Measurements from ENCODE around the gene NUDT3.
"Not testable (repeated sequence)": the region's sequence is repeated elsewhere in the genome, so short reads cannot be mapped to it uniquely, and the experiment has no call there.

The NUDT3 gene

GRCh38 chr6:34267746-34268145, 124.7 kb downstream of the NUDT3 start:
- Histone ChIP-seq H3K9me3 (ENCODE audit: low read length) (peaks cover 7% of the 10 kb centered on the region; the same call in 1 of the 2 replicates), H4K20me1 (ENCODE audit: insufficient read depth, low read length) (no peaks in the 10 kb centered on the region), H3K36me3 (ENCODE audit: insufficient read depth, low read length) (no peaks in the 10 kb centered on the region), H3K4me3 (ENCODE audit: low read depth, low read length, poor library complexity, severe bottlenecking) (no peak overlapping the region), H3K4me2 (ENCODE audit: low read length) (no peak overlapping the region), H3K27me3 (ENCODE audit: insufficient read depth, low read length) (no peaks in the 10 kb centered on the region), H3K9me2 (ENCODE audit: low read depth, low read length) (no peaks in the 10 kb centered on the region), H3F3A (ENCODE audit: insufficient read depth, low read length) (no peaks in the 10 kb centered on the region), H3K79me2 (ENCODE audit: insufficient read depth, low read length) (no peaks in the 10 kb centered on the region), H3K9ac (ENCODE audit: low read length) (no peak overlapping the region), H3K27ac (ENCODE audit: low read depth, low read length, poor library complexity, severe bottlenecking) (no peak overlapping the region), H3K4me1 (ENCODE audit: insufficient read depth, low read length, severe bottlenecking) (no peaks in the 10 kb centered on the region), H2AFZ (ENCODE audit: low read length) (no peak overlapping the region)
- no peak for TF ChIP-seq EZH2 (IDR thresholded peaks at IDR 0.05; ENCODE audit: borderline replicate concordance, low read length)
- TF ChIP-seq, protein P1, sequence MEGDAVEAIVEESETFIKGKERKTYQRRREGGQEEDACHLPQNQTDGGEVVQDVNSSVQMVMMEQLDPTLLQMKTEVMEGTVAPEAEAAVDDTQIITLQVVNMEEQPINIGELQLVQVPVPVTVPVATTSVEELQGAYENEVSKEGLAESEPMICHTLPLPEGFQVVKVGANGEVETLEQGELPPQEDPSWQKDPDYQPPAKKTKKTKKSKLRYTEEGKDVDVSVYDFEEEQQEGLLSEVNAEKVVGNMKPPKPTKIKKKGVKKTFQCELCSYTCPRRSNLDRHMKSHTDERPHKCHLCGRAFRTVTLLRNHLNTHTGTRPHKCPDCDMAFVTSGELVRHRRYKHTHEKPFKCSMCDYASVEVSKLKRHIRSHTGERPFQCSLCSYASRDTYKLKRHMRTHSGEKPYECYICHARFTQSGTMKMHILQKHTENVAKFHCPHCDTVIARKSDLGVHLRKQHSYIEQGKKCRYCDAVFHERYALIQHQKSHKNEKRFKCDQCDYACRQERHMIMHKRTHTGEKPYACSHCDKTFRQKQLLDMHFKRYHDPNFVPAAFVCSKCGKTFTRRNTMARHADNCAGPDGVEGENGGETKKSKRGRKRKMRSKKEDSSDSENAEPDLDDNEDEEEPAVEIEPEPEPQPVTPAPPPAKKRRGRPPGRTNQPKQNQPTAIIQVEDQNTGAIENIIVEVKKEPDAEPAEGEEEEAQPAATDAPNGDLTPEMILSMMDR (IDR thresholded peaks at IDR 0.05; ENCODE audit: low read length), result no peak

GRCh38 chr6:34263484-34263883, 129.0 kb downstream of the NUDT3 start:
- H3K9me2 ChIP-seq (ENCODE audit: low read depth, low read length); H3K4me3 ChIP-seq (ENCODE audit: low read depth, low read length, poor library complexity, severe bottlenecking); H3K36me3 ChIP-seq (ENCODE audit: insufficient read depth, low read length); H3K27ac ChIP-seq (ENCODE audit: low read depth, low read length, poor library complexity, severe bottlenecking); H3K4me2 ChIP-seq (ENCODE audit: low read length); H3K79me2 ChIP-seq (ENCODE audit: insufficient read depth, low read length); H3K4me1 ChIP-seq (ENCODE audit: insufficient read depth, low read length, severe bottlenecking); H3F3A ChIP-seq (ENCODE audit: insufficient read depth, low read length); H3K9ac ChIP-seq (ENCODE audit: low read length); H2AFZ ChIP-seq (ENCODE audit: low read length); H4K20me1 ChIP-seq (ENCODE audit: insufficient read depth, low read length); H3K27me3 ChIP-seq (ENCODE audit: insufficient read depth, low read length); H3K9me3 ChIP-seq (ENCODE audit: low read length): not testable (repeated sequence)

DNA sequence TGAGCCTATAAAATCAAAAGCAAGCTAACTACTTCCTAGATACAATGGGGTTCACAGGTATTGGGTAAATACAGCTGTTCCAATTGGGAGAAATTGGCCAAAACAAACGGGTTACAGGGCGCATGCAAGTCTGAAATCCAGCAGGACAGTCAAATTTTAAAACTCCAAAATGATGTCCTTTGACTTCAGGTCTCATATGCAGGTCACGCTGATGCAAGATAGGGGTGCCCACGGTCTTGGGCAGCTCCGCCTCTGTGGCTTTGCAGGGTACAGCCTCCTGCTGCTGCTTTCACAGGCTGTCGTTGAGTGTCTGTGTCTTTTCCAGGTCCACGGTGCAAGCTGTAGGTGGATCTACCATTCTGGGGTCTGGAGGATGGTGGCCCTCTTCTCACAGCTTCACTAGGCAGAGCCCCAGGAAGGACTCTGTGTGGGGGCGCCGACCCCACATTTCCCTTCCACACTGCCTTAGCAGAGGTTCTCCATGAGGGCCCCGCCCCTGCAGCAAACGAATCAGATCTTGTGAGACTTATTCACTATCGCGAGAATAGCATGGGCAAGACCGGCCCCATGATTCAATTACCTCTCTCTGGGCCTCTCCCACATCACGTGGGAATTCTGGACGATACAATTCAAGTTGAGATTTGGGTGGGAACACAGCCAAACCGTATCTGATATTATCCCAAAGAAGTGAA, 131.7 kb downstream of the NUDT3 start:
- peaks cover 7% of the 10 kb centered on the region; the same call in 1 of the 2 replicates for H3K9me3 ChIP-seq (ENCODE audit: low read length)
- H3K9me2 ChIP-seq (ENCODE audit: low read depth, low read length), result no peaks in the 10 kb centered on the region
- no peaks in the 10 kb centered on the region for H3K4me1 ChIP-seq (ENCODE audit: insufficient read depth, low read length, severe bottlenecking)
- no peak overlapping the region for H3K4me3 ChIP-seq (ENCODE audit: low read depth, low read length, poor library complexity, severe bottlenecking)
- H3K79me2 ChIP-seq (ENCODE audit: insufficient read depth, low read length), result no peaks in the 10 kb centered on the region
- H3K9ac ChIP-seq (ENCODE audit: low read length), result no peak overlapping the region
- no peak overlapping the region for H3K4me2 ChIP-seq (ENCODE audit: low read length)
- H2AFZ ChIP-seq (ENCODE audit: low read length), result no peak overlapping the region
- H4K20me1 ChIP-seq (ENCODE audit: insufficient read depth, low read length), result no peaks in the 10 kb centered on the region
- no peak overlapping the region for H3K27ac ChIP-seq (ENCODE audit: low read depth, low read length, poor library complexity, severe bottlenecking)
- TF ChIP-seq, protein P1 (IDR thresholded peaks at IDR 0.05; ENCODE audit: low read length), result no peak
- TF ChIP-seq EZH2 (IDR thresholded peaks at IDR 0.05; ENCODE audit: borderline replicate concordance, low read length), result no peak
- no peaks in the 10 kb centered on the region for H3K36me3 ChIP-seq (ENCODE audit: insufficient read depth, low read length)
- H3K27me3 ChIP-seq (ENCODE audit: insufficient read depth, low read length), result no peaks in the 10 kb centered on the region
- no peaks in the 10 kb centered on the region for H3F3A ChIP-seq (ENCODE audit: insufficient read depth, low read length)

DNA sequence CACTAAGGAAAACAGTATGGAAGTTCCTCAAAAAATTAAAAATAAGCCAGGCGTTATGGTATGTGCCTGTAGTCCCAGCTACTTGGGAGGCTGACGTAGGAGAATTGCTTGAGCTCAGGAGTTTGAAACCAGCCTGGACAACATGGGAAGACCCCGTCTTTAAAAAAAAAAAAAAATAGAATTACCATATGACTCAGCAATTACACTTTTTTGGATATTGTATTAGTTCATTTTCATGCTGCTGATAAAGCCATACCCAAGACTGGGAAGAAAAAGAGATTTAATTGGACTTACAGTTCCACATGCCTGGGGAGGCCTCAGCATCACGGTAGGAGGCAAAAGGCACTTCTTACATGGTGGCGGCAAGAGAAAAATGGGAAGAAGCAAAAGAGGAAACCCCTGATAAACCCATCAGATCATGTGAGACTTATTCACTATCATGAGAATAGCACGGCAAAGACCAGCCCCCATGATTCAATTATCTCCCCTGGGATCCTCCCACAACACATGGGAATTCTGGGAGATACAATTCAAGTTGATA, 132.9 kb downstream of the NUDT3 start:
- no peaks in the 10 kb centered on the region for H3K4me1 ChIP-seq (ENCODE audit: insufficient read depth, low read length, severe bottlenecking)
- no peaks in the 10 kb centered on the region for H4K20me1 ChIP-seq (ENCODE audit: insufficient read depth, low read length)
- no peak overlapping the region for H3K4me3 ChIP-seq (ENCODE audit: low read depth, low read length, poor library complexity, severe bottlenecking)
- TF ChIP-seq, protein P1 (IDR thresholded peaks at IDR 0.05; ENCODE audit: low read length), result no peak
- no peak for TF ChIP-seq EZH2 (IDR thresholded peaks at IDR 0.05; ENCODE audit: borderline replicate concordance, low read length)
- no peaks in the 10 kb centered on the region for H3K79me2 ChIP-seq (ENCODE audit: insufficient read depth, low read length)
- H3K27ac ChIP-seq (ENCODE audit: low read depth, low read length, poor library complexity, severe bottlenecking), result no peak overlapping the region
- H3F3A ChIP-seq (ENCODE audit: insufficient read depth, low read length), result no peaks in the 10 kb centered on the region
- H3K9me3 ChIP-seq (ENCODE audit: low read length), result no peaks in the 10 kb centered on the region
- no peak overlapping the region for H3K9ac ChIP-seq (ENCODE audit: low read length)
- no peaks in the 10 kb centered on the region for H3K27me3 ChIP-seq (ENCODE audit: insufficient read depth, low read length)
- no peaks in the 10 kb centered on the region for H3K36me3 ChIP-seq (ENCODE audit: insufficient read depth, low read length)
- no peaks in the 10 kb centered on the region for H3K9me2 ChIP-seq (ENCODE audit: low read depth, low read length)
- H2AFZ ChIP-seq (ENCODE audit: low read length), result no peak overlapping the region
- H3K4me2 ChIP-seq (ENCODE audit: low read length), result no peak overlapping the region

DNA sequence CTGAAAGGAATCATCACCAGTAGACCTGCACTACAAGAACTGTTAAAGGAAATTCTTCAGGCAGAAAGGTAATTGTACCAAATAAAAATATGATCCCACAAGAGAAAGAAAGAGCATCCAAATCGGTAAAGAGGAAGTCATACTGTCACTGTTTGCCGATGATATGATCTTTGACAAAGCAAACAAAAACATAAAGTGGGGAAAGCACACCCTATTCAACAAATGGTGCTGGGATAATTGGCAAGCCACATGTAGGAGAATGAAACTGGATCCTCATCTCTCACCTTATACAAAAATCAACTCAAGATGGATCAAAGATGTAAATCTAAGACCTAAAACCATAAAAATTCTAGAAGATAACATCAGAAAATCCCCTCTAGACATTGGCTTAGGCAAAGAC, 140.1 kb downstream of the NUDT3 start:
- not testable (repeated sequence) for H4K20me1 ChIP-seq (ENCODE audit: insufficient read depth, low read length); H2AFZ ChIP-seq (ENCODE audit: low read length); H3K9me2 ChIP-seq (ENCODE audit: low read depth, low read length); H3K36me3 ChIP-seq (ENCODE audit: insufficient read depth, low read length); H3K4me3 ChIP-seq (ENCODE audit: low read depth, low read length, poor library complexity, severe bottlenecking); H3K4me2 ChIP-seq (ENCODE audit: low read length); H3K27ac ChIP-seq (ENCODE audit: low read depth, low read length, poor library complexity, severe bottlenecking); H3K27me3 ChIP-seq (ENCODE audit: insufficient read depth, low read length); H3K79me2 ChIP-seq (ENCODE audit: insufficient read depth, low read length); H3K9ac ChIP-seq (ENCODE audit: low read length); H3F3A ChIP-seq (ENCODE audit: insufficient read depth, low read length); H3K9me3 ChIP-seq (ENCODE audit: low read length)
- H3K4me1 ChIP-seq (ENCODE audit: insufficient read depth, low read length, severe bottlenecking), result peaks cover 16% of the 10 kb centered on the region

Measured in OCI-LY1 (cell line).